Activated CD4-positive, alpha-beta T cell treated with anti-CD3 and anti-CD28 coated beads, Interleukin-2, Interleukin-6, amounts not matched to agents 100 ng/mL and 50 ng/mL, durations not matched to agents 16 hours and 8 hours (primary cell): ENCODE measurements around the gene GOLGA3.

Experiments used
- DNase-seq: peaks from one replicate; pipeline ENCODE4 v3.0.0-alpha.2; 2020

The GOLGA3 gene

GRCh38 chr12:132741620-132742019, 87.0 kb downstream of the GOLGA3 start:
- no peak for DNase-seq

GRCh38 chr12:132740652-132741051, 88.0 kb downstream of the GOLGA3 start:
- DNase-seq: no peak

DNA sequence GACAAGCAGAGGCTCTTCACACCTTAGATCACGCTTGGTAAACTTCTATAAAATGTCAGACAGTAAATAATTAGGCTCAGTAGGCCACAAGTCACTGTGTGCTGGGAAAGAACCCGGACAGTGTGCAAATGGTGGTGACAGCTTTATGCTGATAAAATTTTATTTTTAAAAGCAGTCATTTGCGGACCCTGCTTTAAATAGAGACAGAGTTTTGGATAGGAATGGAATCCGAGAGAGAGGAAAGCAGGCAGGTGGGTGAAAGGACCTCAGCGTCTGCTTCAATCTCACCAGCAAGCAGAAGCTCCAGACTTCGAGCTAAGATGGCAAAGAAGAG, 88.4 kb downstream of the GOLGA3 start:
- DNase-seq: no peak

DNA sequence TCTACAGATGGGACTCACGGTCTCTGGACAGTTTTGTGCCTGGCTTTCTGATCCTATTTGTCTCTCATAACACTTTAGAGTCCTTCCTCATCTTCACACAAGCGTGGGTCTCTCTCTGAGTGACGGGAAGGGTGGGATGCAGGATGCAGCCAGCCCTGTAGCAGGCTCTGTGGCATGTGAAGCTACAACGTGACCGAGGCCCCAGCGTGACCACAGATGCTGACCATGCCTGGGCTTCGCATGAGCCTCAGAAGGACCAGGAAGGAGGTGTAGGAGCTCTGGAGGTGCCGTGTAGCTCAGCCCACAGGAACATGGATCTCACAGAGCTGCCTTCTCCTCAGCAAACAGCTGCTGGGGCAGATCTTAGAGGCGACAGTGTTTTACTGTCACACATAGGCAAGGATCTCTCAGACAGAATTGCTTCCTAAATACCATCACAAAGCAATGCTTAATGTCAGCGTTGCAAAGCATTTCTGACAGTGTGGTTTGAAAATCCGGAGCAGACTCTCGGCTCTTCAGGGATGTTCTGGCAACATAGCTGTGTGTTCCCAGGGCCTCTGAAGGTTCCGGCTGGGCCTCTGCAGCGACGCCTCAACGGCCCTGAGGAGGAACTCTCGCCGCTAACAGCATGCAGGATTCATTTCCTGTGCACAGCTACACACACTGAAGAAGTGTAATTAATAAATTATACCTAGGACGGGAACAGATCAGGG, 88.9 kb downstream of the GOLGA3 start:
- DNase-seq: no peak

GRCh38 chr12:132736913-132737312, 91.8 kb downstream of the GOLGA3 start:
- no peak for DNase-seq

- DNase-seq: no peak
These were observed 92.3 kb downstream of the GOLGA3 start for GRCh38 chr12:132736378-132736777.

- DNase-seq: no peak
These were observed 93.2 kb downstream of the GOLGA3 start for GRCh38 chr12:132735496-132735895.

DNA sequence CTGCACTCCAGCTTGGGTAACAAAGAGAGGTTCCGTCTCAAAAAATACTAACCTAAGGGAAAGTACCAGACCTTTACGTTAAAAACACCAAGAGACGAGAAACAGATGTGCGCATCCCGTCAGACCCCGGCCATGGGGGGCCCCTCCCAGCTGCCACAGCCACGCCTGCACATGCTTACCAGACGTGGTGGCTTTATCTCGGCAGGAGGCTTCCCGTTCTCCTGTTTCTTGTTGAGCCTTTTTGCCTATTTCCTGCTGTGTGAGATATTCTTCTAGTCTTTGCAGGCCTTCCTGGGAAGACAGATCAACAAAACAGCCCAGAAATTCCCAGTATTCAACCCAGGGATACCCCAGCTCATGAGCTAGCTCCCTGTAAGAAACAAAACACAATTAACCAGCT, 94.5 kb downstream of the GOLGA3 start:
- no peak for DNase-seq

GRCh38 chr12:132731574-132731973, 97.1 kb downstream of the GOLGA3 start:
- no peak for DNase-seq

GRCh38 chr12:132730353-132730752, 98.3 kb downstream of the GOLGA3 start:
- no peak for DNase-seq

DNA sequence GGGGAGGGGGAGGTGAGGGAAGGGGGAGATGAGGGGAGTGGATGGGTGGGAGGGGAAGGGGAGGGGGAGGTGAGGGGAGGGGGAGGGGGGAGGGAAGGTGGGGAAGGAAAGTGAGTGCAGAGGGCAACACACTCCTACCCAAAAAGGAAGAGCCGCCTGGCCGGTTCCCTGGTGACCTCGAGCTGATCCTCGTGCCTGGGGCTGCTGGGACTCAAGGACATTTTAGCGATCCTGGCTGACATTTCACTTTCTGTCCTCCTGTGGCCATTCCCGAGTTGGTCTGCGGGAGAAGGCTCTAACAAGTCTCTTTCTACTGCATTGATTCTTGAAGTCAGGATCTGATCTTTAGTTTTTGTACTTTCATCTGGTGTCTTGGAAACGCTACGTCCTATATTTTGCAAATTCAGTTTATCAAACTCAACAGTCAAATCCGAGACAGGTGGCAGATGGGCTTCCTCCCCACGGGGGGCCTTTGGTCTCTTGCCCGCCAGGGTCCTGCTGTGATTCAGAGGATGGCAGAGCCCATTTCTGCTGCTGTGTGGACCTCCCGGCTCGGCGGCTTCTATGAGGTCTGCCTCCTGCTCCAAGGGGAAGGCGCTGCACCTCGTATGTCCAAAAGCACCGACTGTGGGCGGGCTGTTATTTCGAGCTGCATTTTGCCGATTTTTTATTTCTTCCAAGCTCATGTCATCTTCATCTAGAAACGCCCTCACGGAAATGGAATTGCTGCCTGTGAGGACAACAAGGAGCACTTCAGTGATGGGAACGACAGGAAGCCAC, 98.9 kb downstream of the GOLGA3 start:
- no peak for DNase-seq

DNA sequence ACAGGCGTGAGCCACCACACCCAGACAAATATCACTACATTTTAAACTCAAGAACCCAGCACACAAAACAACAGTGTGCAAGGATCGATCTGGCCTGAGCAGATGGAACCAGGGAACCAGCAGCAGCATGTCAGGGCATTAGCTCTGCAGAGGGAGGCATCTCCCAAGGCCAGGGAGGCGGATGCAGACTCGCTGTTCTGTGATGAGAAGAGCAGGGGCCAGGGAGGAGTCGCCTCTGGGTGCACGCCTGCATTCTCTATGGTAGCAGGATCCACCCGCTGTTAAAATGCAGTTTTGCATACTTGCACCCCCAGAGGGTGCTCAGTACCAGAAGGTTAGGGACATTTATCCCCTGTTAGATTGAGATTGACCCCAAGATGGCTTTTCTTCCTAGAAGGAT, 100.2 kb downstream of the GOLGA3 start:
- no peak for DNase-seq

GRCh38 chr12:132727091-132727794, 101.4 kb downstream of the GOLGA3 start:
- DNase-seq: no peak

DNA sequence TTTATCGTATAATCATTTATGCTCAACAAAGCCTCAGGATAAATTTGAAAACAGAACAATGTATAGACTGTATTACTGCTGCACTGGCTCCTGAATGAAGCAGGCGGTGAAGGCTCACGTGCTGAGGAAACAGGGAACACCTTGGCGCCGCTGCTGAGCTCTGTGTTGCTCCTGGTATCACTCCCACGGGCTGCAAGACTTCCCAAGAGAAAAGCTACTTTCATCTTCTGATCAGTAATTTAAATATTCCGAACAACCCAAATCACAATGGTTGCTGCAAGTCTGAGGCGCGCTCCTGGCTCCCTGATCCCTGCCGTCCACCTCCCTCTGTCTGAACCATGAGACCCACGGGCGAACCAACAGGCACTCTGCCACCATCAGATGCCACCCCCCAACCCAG, 102.3 kb downstream of the GOLGA3 start:
- DNase-seq: no peak

- no peak for DNase-seq
These were observed 104.0 kb downstream of the GOLGA3 start for GRCh38 chr12:132724506-132725241.

DNA sequence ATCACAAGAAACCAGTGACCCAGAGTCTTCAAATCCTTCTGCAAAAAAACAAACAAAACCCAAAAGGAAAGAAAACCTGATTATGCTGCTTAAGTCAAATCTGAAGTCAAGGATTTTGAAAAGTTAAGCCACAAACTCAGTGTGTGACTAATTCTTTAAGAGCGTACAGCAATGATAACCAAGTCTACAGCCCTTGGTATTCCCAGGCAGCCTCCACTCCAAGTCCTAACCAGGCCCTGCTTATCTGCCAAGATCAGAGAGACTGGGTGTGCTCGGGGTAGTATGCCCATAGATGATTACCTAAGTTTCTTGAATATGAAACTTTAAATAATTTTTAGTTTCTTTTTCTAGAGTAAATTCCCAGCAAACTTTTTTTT, 104.9 kb downstream of the GOLGA3 start:
- DNase-seq: no peak

GRCh38 chr12:132723015-132723763, 105.5 kb downstream of the GOLGA3 start:
- DNase-seq: no peak

- DNase-seq: no peak
These were observed 107.9 kb downstream of the GOLGA3 start for GRCh38 chr12:132720606-132721345.

GRCh38 chr12:132719954-132720324, 108.7 kb downstream of the GOLGA3 start:
- DNase-seq: no peak

GRCh38 chr12:132719141-132719953, 109.3 kb downstream of the GOLGA3 start:
- no peak for DNase-seq
